Occipital lobe (tissue), 2 donors: Measurements from ENCODE around the gene CLSTN2. TPM values are rescaled to one million over a fixed set of nuclear protein-coding genes. Genes with fewer than 3 reads are reported as not detected.

Source experiments
- DNase-seq: peaks from one replicate; lab custom pipeline; 2025; lab: John Stamatoyannopoulos, UW
- total RNA-seq: library from RNA; depleted of rRNA; stranded (reverse); fragments of >200 nt; gene quantifications from one replicate; pipeline ENCODE4 v1.2.3, GENCODE V29; 2014

The CLSTN2 gene
- total RNA-seq, 1 donor from 2014 or later: 10.3 TPM

DNA sequence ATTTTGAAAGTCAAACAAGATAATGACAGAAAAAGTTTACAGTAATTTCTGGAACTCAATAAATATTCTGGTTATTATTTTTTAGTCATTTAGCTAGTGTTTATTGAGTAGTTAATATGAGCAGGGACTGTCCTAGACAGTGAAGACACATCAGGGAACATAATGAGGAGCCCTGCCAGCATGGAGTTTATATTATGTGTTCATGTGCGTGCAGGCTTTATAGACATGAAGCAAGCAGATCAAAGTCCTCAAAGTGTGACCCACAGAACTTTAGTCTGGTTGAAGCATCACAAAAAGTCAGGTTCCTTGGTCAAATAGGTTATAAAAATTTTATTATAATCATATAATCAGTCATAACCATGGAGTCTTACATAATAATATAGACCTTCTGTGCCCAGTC, 289.3 kb downstream of the CLSTN2 start:
- no peak for DNase-seq

DNA sequence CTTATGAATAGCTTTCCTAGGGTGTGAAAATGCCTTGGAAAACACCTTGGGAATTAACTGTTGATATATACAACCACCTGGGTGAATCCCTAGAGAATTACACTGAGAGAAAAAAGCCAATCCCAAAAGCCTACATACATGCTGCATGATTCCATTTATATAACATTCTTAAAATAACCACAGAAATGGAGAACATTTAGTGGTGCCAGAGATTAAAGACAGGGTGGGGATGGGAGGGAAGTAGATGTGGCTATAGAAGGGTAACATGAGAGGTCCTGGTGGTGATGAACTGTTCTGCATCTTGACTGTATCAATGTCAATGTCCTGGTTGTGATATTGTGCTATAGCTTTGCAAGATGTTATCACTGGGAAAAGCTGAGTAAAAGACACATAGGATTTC, 291.0 kb downstream of the CLSTN2 start:
- no peak for DNase-seq

DNA sequence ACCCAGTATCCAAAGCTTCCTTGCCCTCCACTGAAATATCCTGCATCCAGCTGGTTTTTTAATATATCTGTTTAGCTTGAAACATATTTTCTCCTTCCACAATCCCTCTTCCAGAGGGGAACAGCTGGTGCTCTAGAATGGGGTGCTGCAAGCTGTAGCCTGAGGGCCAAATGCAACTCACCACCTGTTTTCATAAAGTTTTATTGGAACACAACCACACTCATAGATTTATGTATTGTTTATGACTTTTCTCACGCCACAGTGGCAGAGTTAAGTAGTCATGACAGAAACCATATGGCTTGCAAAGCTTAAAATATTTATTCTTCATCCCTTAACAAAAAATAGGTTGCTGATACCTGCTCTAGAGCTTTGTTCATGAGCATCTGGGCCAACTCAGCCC, 298.7 kb downstream of the CLSTN2 start:
- DNase-seq: no peak

DNA sequence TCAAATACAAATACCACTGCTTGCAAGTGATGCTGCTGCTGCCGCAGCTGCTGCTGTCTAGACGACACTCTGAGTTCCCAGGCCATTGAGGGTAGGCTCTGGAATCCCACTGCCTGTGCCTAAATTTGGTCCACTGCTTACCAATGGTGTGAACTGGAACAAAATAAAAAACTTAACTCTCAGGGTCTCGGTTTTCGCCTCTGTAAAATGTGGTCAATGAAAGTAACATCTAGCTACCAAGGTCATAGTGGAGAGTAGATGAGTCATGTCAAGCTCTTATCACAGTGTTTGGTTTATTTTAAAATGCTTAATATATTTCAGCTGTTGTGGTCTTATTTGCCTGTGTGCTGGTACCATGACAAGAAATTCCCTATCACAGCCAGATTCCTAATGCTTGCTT, 299.3 kb downstream of the CLSTN2 start:
- no peak for DNase-seq

DNA sequence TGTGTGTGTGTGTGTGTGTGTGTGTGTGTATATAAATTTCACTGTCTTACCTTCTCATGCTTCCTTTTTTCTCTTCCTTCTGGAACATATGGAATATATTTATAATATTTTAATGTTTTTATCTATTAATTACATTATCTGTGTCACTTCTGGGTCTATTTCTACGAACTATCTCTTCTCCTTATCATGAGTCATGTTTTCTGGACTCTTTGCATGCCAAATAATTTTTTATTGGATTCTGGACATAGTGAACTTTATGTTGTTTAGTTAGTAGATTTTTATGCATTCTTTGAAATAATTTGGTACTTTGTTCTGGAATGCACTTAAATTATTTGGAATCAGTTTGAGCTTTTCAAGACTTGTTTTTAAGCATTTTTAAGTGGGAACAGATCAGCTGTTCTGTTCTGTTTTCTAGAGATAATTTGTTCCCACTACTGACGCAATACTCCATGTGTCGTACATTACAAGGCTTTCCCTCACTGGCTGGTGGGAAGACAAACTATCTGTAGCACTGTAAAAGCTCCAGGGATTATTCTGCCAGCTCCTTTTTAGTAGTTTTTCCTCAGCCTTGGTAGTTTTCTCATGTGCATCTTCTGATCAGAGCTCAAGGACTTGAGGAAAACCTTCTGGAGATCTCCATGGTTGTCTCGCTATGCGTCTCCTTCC, 302.0 kb downstream of the CLSTN2 start:
- no peak for DNase-seq

DNA sequence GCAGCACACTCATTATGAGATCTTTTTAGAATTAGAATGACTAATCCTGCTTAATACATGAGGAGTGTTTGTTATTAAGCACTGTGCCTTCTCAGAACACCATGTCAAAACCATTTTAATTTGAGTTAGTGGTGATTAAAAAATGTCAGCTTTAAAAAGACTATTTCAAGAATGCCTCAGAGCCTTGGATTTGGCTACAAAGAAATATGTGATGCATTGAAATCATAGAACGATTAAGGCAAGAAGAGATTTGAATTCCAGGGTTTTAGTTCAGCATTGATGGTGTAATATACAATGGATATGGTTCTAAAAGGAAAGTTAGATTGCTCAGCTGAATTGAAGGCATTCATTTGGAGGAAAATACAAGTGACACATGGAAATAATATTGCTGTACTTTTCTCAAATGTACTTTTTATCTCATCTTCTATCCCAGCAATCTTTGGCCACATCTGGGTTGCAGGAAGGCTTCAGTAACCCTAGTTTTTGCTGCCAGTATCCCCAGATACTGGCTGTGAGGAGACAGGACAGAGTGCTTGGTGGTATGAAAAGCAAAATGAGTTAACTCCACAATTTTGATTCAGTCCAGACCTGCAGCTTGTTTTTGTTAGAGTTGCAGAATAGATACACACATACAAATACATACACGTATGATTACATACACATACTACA, 303.8 kb downstream of the CLSTN2 start:
- no peak for DNase-seq

DNA sequence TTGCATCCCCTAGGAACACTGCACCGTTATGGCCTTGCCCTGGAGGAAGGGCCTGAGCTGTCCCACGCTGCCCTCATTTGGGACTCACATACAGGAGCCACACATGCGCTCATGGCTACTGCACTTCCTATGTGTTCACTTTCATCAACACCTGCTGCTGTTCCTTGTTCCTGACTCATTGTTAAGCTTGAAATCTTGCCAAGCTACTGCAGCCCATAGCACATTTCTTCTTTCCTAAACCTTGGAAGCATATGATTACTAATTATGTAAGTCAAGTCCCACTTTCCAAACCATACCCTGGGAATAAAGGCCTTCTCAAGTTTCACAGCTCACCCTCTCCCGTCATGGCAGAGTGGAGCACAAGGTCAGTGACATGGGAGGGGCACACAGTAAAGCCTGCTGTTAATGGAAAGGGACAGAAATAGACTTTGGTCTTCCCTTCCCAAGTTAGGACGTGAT, 307.9 kb downstream of the CLSTN2 start:
- peak; percentile 42 for DNase-seq

DNA sequence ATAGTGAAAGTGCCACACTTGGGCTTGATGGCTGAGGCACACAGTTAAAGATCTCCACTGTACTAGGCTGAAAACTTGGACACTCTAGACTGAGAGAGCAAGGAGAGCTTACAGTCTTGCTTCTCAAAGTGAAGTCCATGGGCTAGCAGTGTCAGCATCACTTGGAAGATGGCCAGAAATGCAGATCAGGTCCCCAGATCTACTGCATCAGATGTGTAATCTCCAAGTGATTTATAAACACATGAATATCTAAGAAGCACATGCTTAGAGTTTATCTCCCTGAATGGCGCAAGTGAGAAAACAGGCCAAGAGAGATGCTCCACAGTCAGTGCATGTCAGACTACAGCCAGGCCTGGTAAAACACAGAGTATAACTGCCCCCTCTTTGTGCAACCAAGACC, 308.6 kb downstream of the CLSTN2 start:
- no peak for DNase-seq

DNA sequence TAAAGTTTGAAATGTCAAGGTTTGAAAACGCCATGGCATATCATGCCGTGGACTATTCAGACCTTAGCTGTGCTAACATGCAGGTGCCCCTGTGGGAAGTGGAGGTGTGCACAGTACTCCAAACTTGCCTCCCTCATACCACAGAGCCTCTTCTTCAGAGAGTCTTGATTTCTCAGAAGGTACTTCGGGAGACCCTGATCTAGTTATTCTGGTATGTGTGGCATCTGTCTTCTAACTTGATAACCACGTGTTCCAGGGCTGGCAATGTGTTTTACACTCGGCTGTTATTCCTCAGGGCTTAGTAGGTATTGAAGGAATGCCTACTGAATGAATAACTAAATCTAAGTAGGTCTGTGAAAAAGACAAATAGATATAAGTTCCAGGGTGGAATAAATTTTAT, 309.9 kb downstream of the CLSTN2 start:
- DNase-seq: no peak

DNA sequence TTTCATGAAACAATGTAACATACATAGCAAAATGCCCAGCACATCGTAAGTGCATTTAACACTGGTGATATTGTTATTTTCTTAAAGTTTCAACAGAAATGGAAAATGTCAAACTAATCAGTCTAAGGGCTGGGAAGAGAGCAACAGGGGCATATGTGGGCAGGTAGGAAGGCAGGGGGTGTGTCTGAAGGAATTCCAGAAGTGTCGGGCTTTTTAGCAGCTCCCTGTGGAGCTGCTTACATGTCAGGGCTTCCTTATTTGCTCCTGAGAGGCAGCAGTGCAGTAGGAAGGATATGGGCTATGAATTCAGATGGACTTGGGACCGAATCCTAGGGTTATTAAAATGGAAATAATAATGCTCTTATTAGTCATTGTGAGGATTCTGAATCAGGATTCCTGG, 311.6 kb downstream of the CLSTN2 start:
- DNase-seq: no peak

DNA sequence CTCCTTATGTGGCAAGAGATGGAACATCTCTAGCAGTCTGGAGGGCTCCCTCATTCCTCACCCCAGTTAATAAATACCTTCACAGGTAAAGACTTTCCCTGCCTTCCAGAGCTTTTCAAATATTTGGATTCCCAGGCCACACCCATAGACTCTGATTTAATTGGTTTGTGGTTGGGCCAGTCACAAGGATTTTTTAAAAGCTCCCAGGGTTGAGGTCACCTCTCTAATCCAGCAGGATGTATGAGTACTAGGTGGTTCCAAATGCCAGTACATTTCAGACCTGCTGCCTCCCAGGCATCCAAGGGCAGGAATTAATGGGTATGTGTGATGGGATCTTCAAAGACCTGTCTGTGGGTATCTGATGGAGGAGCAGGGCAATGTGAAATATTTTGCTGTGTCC, 312.8 kb downstream of the CLSTN2 start:
- DNase-seq: no peak

DNA sequence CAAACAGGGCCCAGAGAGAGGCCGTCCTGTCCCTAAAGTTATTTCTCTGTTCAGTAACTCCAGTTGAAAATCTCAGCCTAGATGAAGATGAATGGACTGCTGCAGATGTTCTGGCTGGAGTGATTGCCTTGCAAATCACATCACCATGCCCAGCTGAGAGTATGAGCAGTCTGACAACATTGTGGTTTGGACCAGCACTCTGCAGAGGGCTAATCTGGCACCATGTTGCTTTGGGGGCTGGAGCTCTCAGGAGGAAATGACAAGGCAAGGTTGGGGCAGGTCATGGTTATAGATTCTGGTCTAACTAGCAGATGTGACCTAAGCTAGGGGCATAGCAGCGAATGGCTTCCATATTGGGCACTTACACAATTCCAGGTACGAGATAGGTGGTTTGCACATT, 314.2 kb downstream of the CLSTN2 start:
- no peak for DNase-seq

DNA sequence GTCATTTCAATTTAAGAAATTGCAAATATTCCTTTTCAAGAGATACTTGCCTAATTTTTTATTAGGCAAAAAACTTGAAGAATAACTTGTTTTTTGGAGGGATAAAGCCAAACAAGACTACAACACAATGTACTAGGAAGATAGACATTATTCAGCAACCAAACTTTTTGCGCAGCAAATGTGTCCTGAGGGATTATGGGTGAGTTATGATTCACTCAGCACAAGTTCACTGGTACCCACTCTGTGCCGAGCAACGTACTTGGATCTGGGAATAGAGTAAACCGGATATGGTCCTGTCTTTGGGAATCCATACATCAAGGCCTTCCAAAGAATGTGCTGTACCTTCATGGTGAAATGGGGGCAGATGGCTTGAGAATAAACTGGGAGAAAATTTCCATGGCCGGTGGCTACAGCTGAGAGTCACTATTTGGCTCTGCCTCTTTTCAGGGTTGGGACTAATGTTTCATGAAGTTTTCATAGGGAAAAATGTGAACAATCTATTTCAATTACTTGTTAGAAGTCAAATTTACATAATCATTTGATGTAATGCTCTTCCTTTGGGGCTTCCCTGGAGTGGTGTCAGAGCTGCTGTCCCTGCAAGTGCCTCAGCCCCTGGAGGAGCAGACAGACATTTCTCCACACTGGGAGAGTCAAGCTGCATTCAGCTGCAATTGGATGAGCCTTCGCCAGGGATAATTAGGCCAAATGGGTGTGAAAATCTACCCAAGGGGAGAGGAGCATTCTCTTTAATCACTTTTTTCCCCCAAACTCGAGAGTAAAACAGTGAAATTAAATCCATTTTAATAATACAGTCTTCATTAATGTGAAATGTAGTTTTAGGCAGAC, 315.2 kb downstream of the CLSTN2 start:
- no peak for DNase-seq

DNA sequence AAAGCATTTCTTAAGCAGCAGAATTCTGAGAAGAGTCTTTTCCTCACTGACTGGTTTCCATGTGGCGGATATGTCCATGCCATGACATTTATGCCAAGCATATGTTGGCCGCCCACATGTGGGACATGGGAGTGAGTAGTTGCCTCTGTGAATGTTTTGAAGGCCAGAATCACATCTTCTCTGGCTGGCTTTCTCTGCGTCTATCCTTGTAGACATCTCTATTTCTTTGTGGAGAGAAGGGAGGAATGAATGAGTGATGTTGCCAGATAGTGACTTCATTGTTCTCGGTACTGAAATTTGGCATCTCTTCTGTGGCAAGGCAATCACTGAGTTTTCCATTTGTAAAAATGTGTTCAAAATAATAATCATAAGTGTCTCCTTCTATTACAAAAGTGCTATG, 316.0 kb downstream of the CLSTN2 start:
- no peak for DNase-seq

DNA sequence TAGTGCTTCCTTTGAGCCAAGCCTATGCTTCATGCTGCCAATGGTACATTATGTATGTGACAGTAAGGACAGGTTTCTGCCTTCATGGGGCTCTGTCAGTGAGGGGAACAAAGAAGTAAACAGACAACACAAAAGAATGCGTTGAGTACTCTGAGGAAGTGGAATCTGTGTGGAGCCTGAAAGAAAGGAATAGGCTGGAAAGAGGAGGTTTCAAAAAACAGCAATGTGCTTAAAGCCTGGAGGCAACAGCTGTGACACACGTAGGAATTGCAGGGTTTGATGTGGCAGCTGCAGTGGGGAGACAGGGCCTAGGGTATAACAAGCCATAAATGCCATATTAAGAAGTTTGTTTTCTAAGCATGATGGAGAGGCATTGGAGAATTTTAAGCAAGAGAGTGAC, 316.7 kb downstream of the CLSTN2 start:
- DNase-seq: no peak

DNA sequence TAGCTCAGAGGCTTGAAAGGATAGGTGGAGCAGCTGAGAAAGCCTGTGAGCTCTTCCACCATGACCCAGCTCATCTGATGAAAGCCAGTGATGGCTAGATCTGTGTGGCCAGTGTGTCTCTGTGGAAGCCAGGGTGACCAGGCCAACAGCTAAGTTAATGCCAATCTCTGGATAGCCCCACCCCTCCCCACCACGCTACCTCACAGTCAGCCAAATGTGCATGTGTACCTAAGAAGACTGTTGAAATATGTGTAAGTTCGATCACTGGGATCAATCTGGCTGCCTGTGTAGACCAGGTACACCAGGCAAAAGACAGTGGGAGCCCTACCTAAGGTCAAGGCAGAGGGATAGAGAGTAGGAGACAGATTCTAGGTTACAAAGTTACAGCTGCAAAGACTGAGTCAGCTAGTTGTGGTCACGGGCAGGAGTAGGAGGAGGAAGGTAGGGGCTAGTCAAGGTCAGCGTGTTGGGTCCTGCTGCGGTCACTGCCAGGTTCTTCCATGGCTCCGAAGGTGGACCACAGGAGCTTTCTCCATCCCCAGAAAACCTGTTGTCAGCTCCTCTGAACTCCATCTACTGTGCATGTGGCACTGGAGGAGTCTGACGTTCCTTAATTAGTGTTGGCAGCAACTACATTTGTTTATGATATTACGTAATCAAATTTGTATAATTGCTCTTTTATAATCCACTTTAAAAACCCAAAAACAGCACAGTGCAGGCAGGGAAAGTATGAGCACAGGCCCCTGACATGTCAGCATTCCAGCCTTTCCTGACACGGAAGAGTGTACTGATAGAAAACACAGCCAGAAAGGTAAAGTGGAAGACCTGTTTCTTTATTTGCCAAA, 318.0 kb downstream of the CLSTN2 start:
- no peak for DNase-seq

DNA sequence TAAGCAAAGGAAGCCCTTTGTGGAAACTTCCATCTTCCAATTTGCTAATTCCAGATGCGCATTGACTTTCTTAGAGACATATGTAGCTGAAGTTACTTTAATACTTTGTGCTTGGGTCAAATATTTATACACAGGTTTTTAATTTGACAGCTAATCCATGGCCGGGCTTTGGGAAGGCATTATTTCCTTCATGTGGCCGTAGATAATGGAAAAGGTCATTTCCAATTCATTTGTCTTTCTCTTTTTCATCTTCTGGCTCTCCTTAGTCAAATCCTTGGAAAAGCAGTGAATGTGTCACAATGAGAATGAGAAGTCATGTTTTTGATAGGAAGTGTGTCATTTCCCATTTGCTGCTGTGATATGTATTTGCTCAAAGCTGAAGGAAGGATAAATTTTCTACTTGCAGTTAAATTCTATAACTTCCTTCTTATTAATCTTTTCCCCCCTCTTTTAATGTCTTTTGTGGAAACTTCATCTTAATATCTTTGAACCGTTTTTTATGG, 323.3 kb downstream of the CLSTN2 start:
- no peak for DNase-seq

DNA sequence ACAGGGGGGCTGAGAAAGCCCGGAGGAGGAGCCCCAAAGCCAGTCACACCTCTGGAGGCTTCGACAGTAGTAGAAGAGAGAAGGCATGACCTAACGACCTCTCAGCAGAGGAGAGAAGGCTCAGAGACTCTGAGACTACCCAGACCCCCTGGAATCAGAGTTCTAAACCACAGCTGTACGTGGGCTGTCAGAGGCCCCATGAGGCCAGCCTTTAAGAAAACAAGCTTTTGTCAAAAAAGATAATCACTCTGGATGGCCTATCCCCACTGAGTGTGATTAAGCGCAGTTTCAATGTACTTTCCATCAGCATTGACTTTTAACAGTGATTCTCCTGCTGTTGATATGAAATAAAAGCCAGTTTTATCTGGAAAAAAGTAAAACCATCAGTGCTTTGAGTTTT, 330.3 kb downstream of the CLSTN2 start:
- no peak for DNase-seq

DNA sequence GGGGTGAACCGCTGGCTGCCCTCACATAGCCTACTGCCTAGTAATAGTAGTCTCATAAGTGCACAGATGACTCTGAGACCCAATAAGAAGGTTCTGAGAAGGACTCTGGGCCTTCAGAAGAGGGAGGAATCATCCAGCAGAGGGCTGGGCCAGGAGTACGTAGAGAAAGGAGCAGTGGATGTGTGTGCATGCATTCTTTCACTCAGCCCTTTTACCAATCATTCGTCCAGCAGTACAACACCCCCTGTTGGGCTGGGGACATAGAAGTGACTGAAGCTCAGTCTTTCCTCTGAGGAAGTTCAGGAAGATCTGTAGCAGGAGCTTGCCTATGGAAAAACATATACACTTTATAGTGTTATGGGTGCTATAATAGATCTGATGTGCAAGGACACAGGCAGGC, 333.1 kb downstream of the CLSTN2 start:
- no peak for DNase-seq

DNA sequence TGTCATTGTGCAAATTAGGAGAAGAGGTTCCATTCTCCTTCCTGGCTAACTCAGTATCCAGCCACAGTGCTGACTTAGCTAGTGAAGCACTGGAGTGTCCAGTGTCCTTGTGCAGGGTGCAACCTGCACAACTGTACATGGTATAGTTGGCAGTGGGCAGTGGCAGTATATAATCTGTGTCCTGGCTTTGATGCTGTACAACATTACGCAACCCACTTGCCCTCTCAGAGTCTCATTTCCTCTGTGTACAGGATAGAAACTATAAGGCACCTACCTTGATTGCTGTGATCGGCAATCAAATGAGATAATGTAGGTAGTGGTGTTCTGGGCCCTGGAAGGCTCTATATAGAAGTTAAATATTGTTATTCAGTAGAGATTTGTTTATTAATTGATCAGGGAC, 333.6 kb downstream of the CLSTN2 start:
- no peak for DNase-seq

DNA sequence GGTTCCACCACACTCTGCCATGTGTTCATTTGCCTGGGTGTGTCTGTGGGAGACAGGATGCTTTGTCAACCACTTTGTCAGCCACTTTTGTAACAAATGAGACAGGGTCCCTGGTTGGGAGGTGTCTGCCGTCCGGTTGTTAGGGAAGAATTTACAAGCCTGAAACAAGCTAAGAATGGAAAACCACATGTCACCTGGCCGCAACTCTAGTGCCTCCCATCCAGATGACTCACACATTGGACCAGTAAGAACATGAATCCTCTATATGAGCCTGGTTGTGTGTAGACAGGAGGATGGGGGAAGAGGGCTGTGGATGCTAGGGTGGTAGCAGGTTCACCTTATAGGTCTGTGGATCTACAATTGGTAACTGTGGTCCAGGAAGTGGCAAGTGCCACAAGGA, 335.3 kb downstream of the CLSTN2 start:
- DNase-seq: no peak
